NCI-H187 treated with DMSO at 0.1 percent for 48 hours (cell line): ENCODE measurements around the gene ZNF524.
"Not testable (repeated sequence)": the region's sequence is repeated elsewhere in the genome, so short reads cannot be mapped to it uniquely, and the experiment has no call there.

Experiments used
- DNase-seq: peaks from one replicate; lab custom pipeline; 2025; lab: John Stamatoyannopoulos, UW

ZNF524 gene

GRCh38 chr19:55581145-55581822 is 18.8 kb upstream of the ZNF524 start:
- DNase-seq: no peak

DNA sequence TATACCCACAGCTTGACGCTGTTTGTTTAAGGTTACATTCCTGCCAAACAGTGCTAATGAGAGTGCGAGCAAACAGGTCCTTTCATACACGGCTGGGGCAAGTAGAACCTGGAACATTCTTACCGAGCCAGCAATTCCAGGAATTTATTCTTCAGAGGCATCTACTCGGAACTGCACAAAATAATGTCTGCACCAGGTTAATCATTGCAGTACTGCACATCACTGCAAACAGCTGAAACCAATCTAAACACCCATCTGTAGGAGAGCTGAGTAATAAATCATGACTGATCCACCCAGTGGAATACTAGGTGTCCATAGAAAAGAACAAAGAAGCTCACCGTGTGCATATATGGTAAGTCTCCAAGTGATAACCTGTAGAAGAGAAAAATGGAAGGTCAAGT is 18.3 kb upstream of the ZNF524 start:
- no peak for DNase-seq

- not testable (repeated sequence) for DNase-seq
These were observed 17.8 kb upstream of the ZNF524 start for GRCh38 chr19:55582284-55582683.

- not testable (repeated sequence) for DNase-seq
These were observed 16.2 kb upstream of the ZNF524 start for GRCh38 chr19:55583897-55584296.

DNA sequence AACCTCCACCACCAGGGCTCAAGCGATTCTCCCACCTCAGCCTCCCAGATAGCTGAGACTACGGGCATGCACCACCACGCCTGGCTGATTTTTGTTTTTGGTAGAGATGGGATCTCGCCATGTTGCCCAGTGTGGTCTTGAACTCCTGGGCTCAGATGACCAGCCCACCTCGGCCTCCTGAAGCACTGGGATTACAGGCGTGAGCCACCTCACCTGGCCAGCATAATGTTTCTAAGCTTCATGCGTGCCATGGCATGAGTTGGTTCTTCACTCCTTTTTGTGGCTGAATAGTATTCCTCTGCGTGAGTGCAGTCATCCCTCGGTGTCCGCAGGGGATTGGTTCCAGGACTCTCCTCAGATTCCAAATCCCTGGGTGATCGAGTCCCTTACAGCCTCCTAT is 15.2 kb upstream of the ZNF524 start:
- DNase-seq: no peak

- DNase-seq: peak; percentile 82
These were observed 14.3 kb upstream of the ZNF524 start for GRCh38 chr19:55585658-55586339.

GRCh38 chr19:55586976-55587668 is 13.0 kb upstream of the ZNF524 start:
- peak; percentile 81 for DNase-seq

DNA sequence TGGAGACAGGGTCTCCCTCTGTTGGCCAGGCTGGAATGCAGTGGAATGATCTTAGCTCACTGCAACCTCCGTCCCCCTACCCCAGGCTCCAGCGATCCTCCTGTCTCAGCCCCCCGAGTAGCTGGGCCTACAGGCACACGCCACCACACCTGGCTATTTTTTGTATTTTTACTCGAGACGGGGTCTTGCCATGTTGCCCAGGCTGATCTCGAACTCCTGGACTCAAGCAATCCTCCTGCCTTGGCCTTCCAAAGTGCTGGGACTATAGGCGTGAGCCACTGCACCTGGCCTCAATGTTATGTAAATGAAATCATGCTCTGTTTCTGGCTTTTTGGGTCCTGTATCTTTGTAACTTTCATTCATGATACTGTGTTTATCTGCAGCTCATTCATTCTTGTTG is 11.3 kb upstream of the ZNF524 start:
- DNase-seq: no peak

GRCh38 chr19:55590109-55590508 is 10.0 kb upstream of the ZNF524 start:
- DNase-seq: no peak

DNA sequence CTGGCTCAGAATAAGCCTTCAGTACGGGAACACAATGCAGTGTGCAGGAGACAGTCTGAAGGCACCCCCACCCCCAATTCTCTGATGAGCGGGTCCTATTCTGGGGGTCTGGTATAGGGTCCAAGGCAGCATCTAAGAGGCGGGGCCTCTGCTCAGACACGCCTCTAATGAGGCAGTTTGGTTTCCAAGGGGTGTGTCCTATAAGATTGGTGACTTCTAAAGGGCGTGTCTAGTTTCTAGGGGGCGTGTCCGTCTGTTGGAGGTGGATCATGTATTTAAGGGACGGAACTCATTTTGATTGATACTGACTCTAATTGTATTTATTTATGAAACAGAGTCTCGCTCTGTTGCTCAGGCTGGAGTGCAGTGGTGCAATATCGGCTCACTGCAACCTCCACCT is 9.5 kb upstream of the ZNF524 start:
- DNase-seq: no peak

DNA sequence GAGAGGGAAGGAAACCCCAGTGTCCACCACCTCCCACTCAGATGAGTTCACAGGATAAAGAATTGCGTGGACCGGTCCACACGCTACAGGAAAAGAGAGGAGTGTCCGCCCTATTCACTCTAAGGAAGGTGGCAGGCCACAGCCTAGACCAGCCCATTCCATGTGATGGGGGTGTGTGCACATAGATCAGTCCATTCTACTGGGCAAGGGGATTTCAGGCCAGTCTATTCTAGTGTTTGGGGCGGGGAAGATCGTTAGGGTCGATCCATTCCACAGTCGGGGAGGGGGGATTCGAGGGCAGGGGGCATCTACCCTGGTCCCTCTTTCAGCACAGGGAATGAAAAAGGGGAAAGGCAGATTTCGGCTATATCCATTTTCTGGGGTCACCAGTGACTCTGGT is 8.5 kb upstream of the ZNF524 start:
- no peak for DNase-seq

GRCh38 chr19:55592391-55593090 is 7.5 kb upstream of the ZNF524 start:
- DNase-seq: no peak

DNA sequence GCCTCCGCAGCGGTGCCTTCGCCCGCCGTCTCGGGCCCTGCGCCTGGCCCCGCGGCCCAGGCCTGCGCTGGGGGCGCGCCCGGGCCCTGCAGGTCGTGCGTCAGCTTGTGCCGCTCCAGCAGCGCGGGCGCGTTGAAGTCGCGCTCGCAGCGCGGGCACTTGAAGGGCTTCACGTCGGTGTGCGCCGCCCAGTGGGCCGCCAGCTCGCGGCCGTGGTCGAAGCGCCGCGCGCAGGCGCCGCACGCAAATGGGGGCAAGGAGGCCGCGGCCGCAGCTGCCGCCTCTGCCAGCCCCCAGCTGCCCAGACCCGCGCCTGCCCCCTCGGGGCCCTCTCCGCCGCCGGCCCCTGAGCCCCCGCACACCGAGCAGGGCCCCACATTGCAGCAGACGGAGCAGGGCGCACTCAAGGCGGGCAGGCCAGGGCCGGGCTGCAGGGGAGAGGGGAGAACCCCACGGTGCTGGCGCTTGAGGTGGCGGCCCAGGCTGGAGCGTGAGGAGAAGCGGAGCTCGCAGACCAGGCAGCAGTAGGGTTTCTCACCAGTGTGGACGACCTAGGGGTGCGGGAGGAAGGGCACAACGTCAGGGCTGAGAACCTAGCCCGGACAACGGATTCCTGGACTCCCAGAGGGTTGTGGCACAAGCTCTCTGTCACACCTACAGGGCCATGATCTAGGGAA is 6.9 kb upstream of the ZNF524 start:
- no peak for DNase-seq

GRCh38 chr19:55594996-55595545 is 5.0 kb upstream of the ZNF524 start:
- DNase-seq: no peak

- no peak for DNase-seq
These were observed 3.8 kb upstream of the ZNF524 start for GRCh38 chr19:55596304-55596703.

- DNase-seq: no peak
These were observed 2.6 kb upstream of the ZNF524 start for GRCh38 chr19:55597501-55597921.

GRCh38 chr19:55598034-55598433 is 2.1 kb upstream of the ZNF524 start:
- DNase-seq: no peak

GRCh38 chr19:55598719-55599467 is 1.2 kb upstream of the ZNF524 start:
- peak; percentile 89 for DNase-seq

- peak; percentile 97 for DNase-seq
These were observed 633 bp upstream of the ZNF524 start, which contains the start of gene FIZ1 for GRCh38 chr19:55599468-55599841. Gene FIZ1 (minus strand): TSS chr19:55599517. CDS start chr19:55597865, 1,652 bp downstream.

DNA sequence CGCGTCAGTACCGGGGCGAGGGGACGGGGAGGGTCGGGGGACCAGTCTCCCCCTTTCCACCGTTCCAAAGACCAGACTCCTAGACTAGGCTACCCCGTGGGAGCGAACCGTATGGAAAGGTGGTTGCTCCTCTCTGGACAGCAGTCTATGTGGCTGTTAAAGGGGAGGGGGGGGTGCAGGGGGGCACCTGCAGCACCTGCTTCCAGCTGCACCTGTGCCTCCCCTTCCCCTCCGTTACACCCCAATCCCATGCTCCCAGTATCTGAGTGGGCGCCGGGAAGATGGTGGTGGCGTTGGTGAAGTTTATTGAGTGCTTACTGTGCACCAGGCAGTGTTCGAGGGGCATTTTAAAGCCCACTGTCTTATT is 557 bp downstream of the ZNF524 start:
- DNase-seq: no peak

DNA sequence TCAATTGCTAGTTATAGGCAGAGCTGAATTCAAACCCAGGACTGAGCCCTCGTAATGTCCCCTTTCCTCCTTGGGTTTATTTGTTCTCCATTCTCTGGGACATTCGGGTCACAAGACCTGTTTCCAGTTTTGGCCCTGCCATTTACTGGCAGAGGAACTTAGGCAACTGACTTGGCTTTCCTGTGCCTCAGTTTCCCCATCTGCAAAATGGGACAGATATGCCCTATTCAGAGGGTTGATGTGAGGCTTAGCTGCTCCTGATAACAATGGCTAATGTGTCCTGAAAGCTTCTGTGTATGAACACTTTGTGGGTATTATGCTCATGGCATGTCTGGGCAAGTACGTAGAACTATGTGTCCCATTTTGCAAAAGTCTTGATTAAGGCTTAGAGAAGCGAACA is 996 bp downstream of the ZNF524 start:
- no peak for DNase-seq
